Islet precursor cell (in vitro differentiated cells): ENCODE measurements around the gene SCRN3.
"Not testable (repeated sequence)": the region's sequence is repeated elsewhere in the genome, so short reads cannot be mapped to it uniquely, and the experiment has no call there.

Experiments used
- DNase-seq: peaks from one replicate; pipeline ENCODE4 v3.0.0-alpha.2; 2018

SCRN3 gene

GRCh38 chr2:174395284-174395968 lies at the start of gene SCRN3:
Gene SCRN3 (plus strand): TSS chr2:174395730. CDS start chr2:174398284, 2,554 bp downstream.
- DNase-seq, result peak; percentile 96

GRCh38 chr2:174350018-174350417 lies 45.5 kb upstream of the SCRN3 start:
- DNase-seq, result no peak

- DNase-seq, result no peak
Measured at GRCh38 chr2:174350593-174351181, 44.8 kb upstream of the SCRN3 start.

GRCh38 chr2:174353004-174353403 lies 42.5 kb upstream of the SCRN3 start:
- DNase-seq, result no peak

GRCh38 chr2:174356347-174356746 lies 39.2 kb upstream of the SCRN3 start:
- DNase-seq, result no peak

GRCh38 chr2:174359663-174360062 lies 35.9 kb upstream of the SCRN3 start:
- DNase-seq, result not testable (repeated sequence)

- DNase-seq, result no peak
Measured at GRCh38 chr2:174362949-174363348, 32.6 kb upstream of the SCRN3 start.

GRCh38 chr2:174363492-174364225 lies 31.9 kb upstream of the SCRN3 start:
- DNase-seq, result not testable (repeated sequence)

- no peak for DNase-seq
Measured at GRCh38 chr2:174364628-174365027, 30.9 kb upstream of the SCRN3 start.

- no peak for DNase-seq
Measured at GRCh38 chr2:174365571-174365970, 30.0 kb upstream of the SCRN3 start.

GRCh38 chr2:174368691-174369090 lies 26.8 kb upstream of the SCRN3 start:
- no peak for DNase-seq

GRCh38 chr2:174376967-174377366 lies 18.6 kb upstream of the SCRN3 start:
- no peak for DNase-seq

GRCh38 chr2:174383796-174384195 lies 11.7 kb upstream of the SCRN3 start:
- no peak for DNase-seq

- DNase-seq, result no peak
Measured at GRCh38 chr2:174385201-174385600, 10.3 kb upstream of the SCRN3 start.

- not testable (repeated sequence) for DNase-seq
Measured at GRCh38 chr2:174388706-174389105, 6.8 kb upstream of the SCRN3 start.

- DNase-seq, result no peak
Measured at GRCh38 chr2:174389542-174389941, 6.0 kb upstream of the SCRN3 start.

- DNase-seq, result not testable (repeated sequence)
Measured at GRCh38 chr2:174390303-174390702, 5.2 kb upstream of the SCRN3 start.

GRCh38 chr2:174392706-174393105 lies 2.8 kb upstream of the SCRN3 start:
- no peak for DNase-seq

GRCh38 chr2:174395969-174396630 lies 570 bp downstream of the SCRN3 start:
- peak; percentile 54 for DNase-seq

- DNase-seq, result no peak
Measured at GRCh38 chr2:174397773-174398172, 2.2 kb downstream of the SCRN3 start.

GRCh38 chr2:174399171-174399570 lies 3.6 kb downstream of the SCRN3 start:
- no peak for DNase-seq

- no peak for DNase-seq
Measured at GRCh38 chr2:174400853-174401252, 5.3 kb downstream of the SCRN3 start.

- DNase-seq, result no peak
Measured at GRCh38 chr2:174403628-174404027, 8.1 kb downstream of the SCRN3 start.
